ENCODE data around the gene ELP5.

DNA sequence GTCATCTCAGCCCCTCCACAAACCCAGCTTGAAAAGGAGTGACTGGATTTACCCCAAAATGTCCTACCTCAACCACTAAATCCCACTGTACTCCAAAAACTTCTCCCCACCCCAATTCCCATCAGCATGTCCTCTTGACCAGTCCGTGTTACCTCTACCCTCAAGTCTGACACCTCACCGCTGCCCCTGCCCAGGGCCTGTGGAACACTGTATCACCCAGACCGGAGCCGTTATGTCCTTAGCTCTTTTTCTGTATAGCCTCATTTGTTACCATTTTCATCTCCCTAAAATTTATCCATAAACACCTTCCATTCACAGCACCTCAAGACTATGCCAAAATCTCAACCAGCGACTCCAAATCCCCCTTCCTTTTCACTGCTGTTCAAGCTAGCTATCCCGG is 15.2 kb upstream of the ELP5 start:
- TF ChIP-seq, protein P1, sequence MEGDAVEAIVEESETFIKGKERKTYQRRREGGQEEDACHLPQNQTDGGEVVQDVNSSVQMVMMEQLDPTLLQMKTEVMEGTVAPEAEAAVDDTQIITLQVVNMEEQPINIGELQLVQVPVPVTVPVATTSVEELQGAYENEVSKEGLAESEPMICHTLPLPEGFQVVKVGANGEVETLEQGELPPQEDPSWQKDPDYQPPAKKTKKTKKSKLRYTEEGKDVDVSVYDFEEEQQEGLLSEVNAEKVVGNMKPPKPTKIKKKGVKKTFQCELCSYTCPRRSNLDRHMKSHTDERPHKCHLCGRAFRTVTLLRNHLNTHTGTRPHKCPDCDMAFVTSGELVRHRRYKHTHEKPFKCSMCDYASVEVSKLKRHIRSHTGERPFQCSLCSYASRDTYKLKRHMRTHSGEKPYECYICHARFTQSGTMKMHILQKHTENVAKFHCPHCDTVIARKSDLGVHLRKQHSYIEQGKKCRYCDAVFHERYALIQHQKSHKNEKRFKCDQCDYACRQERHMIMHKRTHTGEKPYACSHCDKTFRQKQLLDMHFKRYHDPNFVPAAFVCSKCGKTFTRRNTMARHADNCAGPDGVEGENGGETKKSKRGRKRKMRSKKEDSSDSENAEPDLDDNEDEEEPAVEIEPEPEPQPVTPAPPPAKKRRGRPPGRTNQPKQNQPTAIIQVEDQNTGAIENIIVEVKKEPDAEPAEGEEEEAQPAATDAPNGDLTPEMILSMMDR (IDR thresholded peaks at IDR 0.05), result no peak
- TF ChIP-seq POLR2A (IDR thresholded peaks at IDR 0.05), result no peak
- no peak for TF ChIP-seq POLR2AphosphoS5 (IDR thresholded peaks at IDR 0.05)
- no peak for TF ChIP-seq EP300 (IDR thresholded peaks at IDR 0.05)
